ENCODE data around the gene FBN1.

DNA sequence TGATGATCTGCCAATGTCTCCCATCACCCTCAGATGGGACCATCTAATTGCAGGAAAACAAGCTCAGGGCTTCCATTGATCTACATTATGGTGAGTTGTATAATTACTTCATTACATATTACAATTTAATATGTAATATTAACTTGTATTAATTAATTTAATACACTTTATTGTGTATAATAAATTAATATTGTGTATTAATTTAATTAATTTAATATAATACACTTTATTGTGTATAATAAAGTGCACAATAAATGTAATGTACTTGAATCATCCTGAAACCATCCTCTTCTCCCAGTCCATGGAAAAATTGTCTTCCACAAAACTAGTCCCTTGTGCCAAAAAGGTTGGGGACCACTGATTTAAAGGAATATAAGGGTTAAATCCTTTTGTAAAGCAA, 123.4 kb downstream of the FBN1 start:
- TF ChIP-seq, protein P1, sequence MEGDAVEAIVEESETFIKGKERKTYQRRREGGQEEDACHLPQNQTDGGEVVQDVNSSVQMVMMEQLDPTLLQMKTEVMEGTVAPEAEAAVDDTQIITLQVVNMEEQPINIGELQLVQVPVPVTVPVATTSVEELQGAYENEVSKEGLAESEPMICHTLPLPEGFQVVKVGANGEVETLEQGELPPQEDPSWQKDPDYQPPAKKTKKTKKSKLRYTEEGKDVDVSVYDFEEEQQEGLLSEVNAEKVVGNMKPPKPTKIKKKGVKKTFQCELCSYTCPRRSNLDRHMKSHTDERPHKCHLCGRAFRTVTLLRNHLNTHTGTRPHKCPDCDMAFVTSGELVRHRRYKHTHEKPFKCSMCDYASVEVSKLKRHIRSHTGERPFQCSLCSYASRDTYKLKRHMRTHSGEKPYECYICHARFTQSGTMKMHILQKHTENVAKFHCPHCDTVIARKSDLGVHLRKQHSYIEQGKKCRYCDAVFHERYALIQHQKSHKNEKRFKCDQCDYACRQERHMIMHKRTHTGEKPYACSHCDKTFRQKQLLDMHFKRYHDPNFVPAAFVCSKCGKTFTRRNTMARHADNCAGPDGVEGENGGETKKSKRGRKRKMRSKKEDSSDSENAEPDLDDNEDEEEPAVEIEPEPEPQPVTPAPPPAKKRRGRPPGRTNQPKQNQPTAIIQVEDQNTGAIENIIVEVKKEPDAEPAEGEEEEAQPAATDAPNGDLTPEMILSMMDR (IDR thresholded peaks at IDR 0.05), result no peak
- no peak for TF ChIP-seq POLR2AphosphoS5 (IDR thresholded peaks at IDR 0.05)
- no peak for TF ChIP-seq POLR2A (IDR thresholded peaks at IDR 0.05)
